ENCODE measurements around the gene SRGAP1.

- TF ChIP-seq, protein P1, sequence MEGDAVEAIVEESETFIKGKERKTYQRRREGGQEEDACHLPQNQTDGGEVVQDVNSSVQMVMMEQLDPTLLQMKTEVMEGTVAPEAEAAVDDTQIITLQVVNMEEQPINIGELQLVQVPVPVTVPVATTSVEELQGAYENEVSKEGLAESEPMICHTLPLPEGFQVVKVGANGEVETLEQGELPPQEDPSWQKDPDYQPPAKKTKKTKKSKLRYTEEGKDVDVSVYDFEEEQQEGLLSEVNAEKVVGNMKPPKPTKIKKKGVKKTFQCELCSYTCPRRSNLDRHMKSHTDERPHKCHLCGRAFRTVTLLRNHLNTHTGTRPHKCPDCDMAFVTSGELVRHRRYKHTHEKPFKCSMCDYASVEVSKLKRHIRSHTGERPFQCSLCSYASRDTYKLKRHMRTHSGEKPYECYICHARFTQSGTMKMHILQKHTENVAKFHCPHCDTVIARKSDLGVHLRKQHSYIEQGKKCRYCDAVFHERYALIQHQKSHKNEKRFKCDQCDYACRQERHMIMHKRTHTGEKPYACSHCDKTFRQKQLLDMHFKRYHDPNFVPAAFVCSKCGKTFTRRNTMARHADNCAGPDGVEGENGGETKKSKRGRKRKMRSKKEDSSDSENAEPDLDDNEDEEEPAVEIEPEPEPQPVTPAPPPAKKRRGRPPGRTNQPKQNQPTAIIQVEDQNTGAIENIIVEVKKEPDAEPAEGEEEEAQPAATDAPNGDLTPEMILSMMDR (IDR thresholded peaks at IDR 0.05), result no peak
- TF ChIP-seq POLR2A (IDR thresholded peaks at IDR 0.05), result no peak
Observed at GRCh38 chr12:64039281-64039871, 194.9 kb downstream of the SRGAP1 start.

All from gastroesophageal sphincter (tissue), 3 donors.